GM23338 (cell line): ENCODE data around the gene ADAM17. TPM values are rescaled to one million over a fixed set of nuclear protein-coding genes. Genes with fewer than 3 reads are reported as not detected.

Experiments
- ATAC-seq: fragments of 200-7000 bp; cut with Tn5 transposase; 3 replicates; pipeline ENCODE4 v1.9.1; 2020
- DNase-seq: peaks from one replicate; pipeline ENCODE4 v3.0.0-alpha.2; 2015; ENCODE audit warnings: low spot score
- H2AFZ ChIP-seq: fragments of 200-600 bp; sonication (generic); 2 replicates; pipeline ENCODE4 v1.8.0; 2016; ENCODE audit warnings: antibody characterized with exemption, mild to moderate bottlenecking, moderate library complexity
- H3F3A ChIP-seq: fragments of 200-600 bp; sonication (generic); replicated peaks from 2 replicates; pipeline ENCODE4 v1.8.0; 2017; ENCODE audit warnings: antibody characterized with exemption, mixed run types, low read depth
- H3K27ac ChIP-seq: fragments of 200-600 bp; sonication (generic); 2 replicates; pipeline ENCODE4 v1.6.1; 2016; ENCODE audit warnings: low read depth
- H3K27me3 ChIP-seq: fragments of 200-600 bp; sonication (generic); 2 replicates; pipeline ENCODE4 v1.8.0; 2016; ENCODE audit warnings: mild to moderate bottlenecking, mixed run types, moderate library complexity; ENCODE audit not compliant: insufficient read depth
- H3K36me3 ChIP-seq: fragments of 200-600 bp; sonication (generic); 2 replicates; pipeline ENCODE4 v1.8.0; 2016; ENCODE audit warnings: mild to moderate bottlenecking; ENCODE audit not compliant: insufficient read depth
- H3K4me1 ChIP-seq: fragments of 200-600 bp; sonication (generic); 2 replicates; pipeline ENCODE4 v1.8.0; 2016; ENCODE audit warnings: mild to moderate bottlenecking, moderate library complexity; ENCODE audit not compliant: insufficient read depth
- H3K4me2 ChIP-seq: fragments of 200-600 bp; sonication (generic); 2 replicates; pipeline ENCODE4 v1.7.1; 2017; ENCODE audit warnings: mixed run types
- H3K4me3 ChIP-seq: fragments of 200-600 bp; sonication (generic); 2 replicates; pipeline ENCODE4 v1.6.1; 2016; ENCODE audit warnings: mixed run types
- H3K79me2 ChIP-seq: fragments of 200-600 bp; sonication (generic); replicated peaks from 2 replicates; pipeline ENCODE4 v1.8.0; 2017; ENCODE audit warnings: mild to moderate bottlenecking; ENCODE audit not compliant: insufficient read depth
- H3K9me2 ChIP-seq: fragments of 200-600 bp; sonication (generic); 2 replicates; pipeline ENCODE4 v1.8.0; 2017; ENCODE audit not compliant: insufficient read depth
- H4K20me1 ChIP-seq: fragments of 200-600 bp; sonication (generic); replicated peaks from 2 replicates; pipeline ENCODE4 v1.8.0; 2017; ENCODE audit warnings: mild to moderate bottlenecking; ENCODE audit not compliant: insufficient read depth
- H3K27ac Mint-ChIP-seq: 2 replicates; pipeline ENCODE4 v1.8.0; 2020; ENCODE audit warnings: inconsistent platforms, mild to moderate bottlenecking, moderate library complexity, mixed read lengths
- H3K27me3 Mint-ChIP-seq: 3 replicates; pipeline ENCODE4 v1.8.0; 2022; ENCODE audit warnings: low read depth, mild to moderate bottlenecking, moderate library complexity, mixed read lengths, inconsistent platforms; ENCODE audit not compliant: insufficient read depth, poor library complexity
- H3K36me3 Mint-ChIP-seq: 3 replicates; pipeline ENCODE4 v1.8.0; 2021; ENCODE audit warnings: low read depth, mild to moderate bottlenecking, inconsistent platforms, moderate library complexity, mixed read lengths
- H3K4me1 Mint-ChIP-seq: 3 replicates; pipeline ENCODE4 v1.8.0; 2020; ENCODE audit warnings: mild to moderate bottlenecking, inconsistent platforms, mixed read lengths
- H3K4me3 Mint-ChIP-seq: 3 replicates; pipeline ENCODE4 v1.8.0; 2021; ENCODE audit warnings: moderate library complexity, mild to moderate bottlenecking, inconsistent platforms, mixed read lengths
- H3K9me3 Mint-ChIP-seq: 3 replicates; pipeline ENCODE4 v1.8.0; 2020; ENCODE audit warnings: moderate library complexity, mild to moderate bottlenecking, inconsistent platforms, mixed read lengths
- CREB1 ChIP-seq: fragments of 250-450 bp; sonication (Bioruptor Pico); IDR thresholded peaks from 2 replicates; pipeline ENCODE4 v1.5.0; 2020; ENCODE audit warnings: low read depth, mild to moderate bottlenecking, moderate library complexity
- CTCF ChIP-seq, 2 experiments: fragments of 200-600 bp in 1 of 2; sonication (generic) in 1 of 2; conservative IDR thresholded peaks; 2 replicates each; pipeline versions ENCODE4 v1.5.1 to v1.6.1; 2016 to 2017; ENCODE audit warnings: antibody characterized with exemption in 2 of 2, low read depth in 2 of 2, mild to moderate bottlenecking in 2 of 2, moderate library complexity in 1 of 2
- EZH2 ChIP-seq: fragments of 200-600 bp; sonication (generic); IDR thresholded peaks from one replicate; pipeline ENCODE4 v1.8.0; 2017; ENCODE audit warnings: antibody characterized with exemption, mild to moderate bottlenecking, low read depth; ENCODE audit not compliant: unreplicated experiment
- EZH2phosphoT487 ChIP-seq: fragments of 200-600 bp; sonication (generic); IDR thresholded peaks from one replicate; pipeline ENCODE4 v1.8.1; 2018; ENCODE audit warnings: antibody characterized with exemption; ENCODE audit not compliant: unreplicated experiment
- JUNB ChIP-seq: IDR thresholded peaks from one replicate; pipeline ENCODE4 v1.6.1; 2016; ENCODE audit warnings: antibody characterized with exemption; ENCODE audit not compliant: unreplicated experiment
- NANOG ChIP-seq: IDR thresholded peaks from 2 replicates; pipeline ENCODE4 v1.6.1; 2016; ENCODE audit warnings: antibody characterized with exemption, borderline replicate concordance
- POLR2AphosphoS5 ChIP-seq: IDR thresholded peaks from 2 replicates; pipeline ENCODE4 v1.6.1; 2016; ENCODE audit warnings: antibody characterized with exemption, low read depth
- STAT1 ChIP-seq: IDR thresholded peaks from one replicate; pipeline ENCODE4 v1.6.1; 2016; ENCODE audit warnings: antibody characterized with exemption; ENCODE audit not compliant: unreplicated experiment
- ZNF114 ChIP-seq: fragments of 250-450 bp; sonication (Bioruptor Pico); IDR thresholded peaks from 2 replicates; pipeline ENCODE4 v1.5.0; 2020; ENCODE audit warnings: mild to moderate bottlenecking, moderate library complexity
- ZNF331 ChIP-seq: fragments of 250-450 bp; sonication (Bioruptor Pico); IDR thresholded peaks from 2 replicates; pipeline ENCODE4 v1.5.0; 2020; ENCODE audit warnings: low read depth, mild to moderate bottlenecking, moderate library complexity
- long read RNA-seq: library from polyadenylated mRNA; unstranded; transcript quantifications from one replicate; pipeline ENCODE4 v2.0.0, GENCODE V29; 2020; ENCODE audit not compliant: unreplicated experiment
- polyA plus RNA-seq: library from polyadenylated mRNA; unstranded; fragments of >200 nt; fragmentation: Nextera tagmentation; extraction: Ambion mirVana; gene quantifications from 2 replicates; pipeline ENCODE4 v1.2.1, GENCODE V29; 2016
- total RNA-seq: library from RNA; depleted of rRNA; stranded (reverse); fragments of >200 nt; shearing (Covaris generic); gene quantifications from 2 replicates; pipeline ENCODE4 v1.2.3, GENCODE V29; 2014; rRNA removed
- TF ChIP-seq, protein P1 (sequence below): IDR thresholded peaks from one replicate; pipeline ENCODE4 v1.6.1; 2018; ENCODE audit warnings: antibody characterized with exemption; ENCODE audit not compliant: unreplicated experiment
- TF ChIP-seq, protein P2 (sequence below): fragments of 250-450 bp; sonication (Bioruptor Pico); IDR thresholded peaks from 2 replicates; pipeline ENCODE4 v1.5.0; 2020; ENCODE audit warnings: mild to moderate bottlenecking, moderate library complexity
- TF ChIP-seq, protein P3 (sequence below): IDR thresholded peaks from 2 replicates; pipeline ENCODE4 v1.6.1; 2016; ENCODE audit warnings: antibody characterized with exemption

The ADAM17 gene
- total RNA-seq: 23.5 and 24.7 TPM in 2 replicates
- 6.1 and 8.3 TPM in 2 replicates for polyA plus RNA-seq
- long read RNA-seq, partial matches to known transcripts: 0 of 7 reads
- long read RNA-seq, other reads (novel, unspliced or antisense): 7 of 7 reads

DNA sequence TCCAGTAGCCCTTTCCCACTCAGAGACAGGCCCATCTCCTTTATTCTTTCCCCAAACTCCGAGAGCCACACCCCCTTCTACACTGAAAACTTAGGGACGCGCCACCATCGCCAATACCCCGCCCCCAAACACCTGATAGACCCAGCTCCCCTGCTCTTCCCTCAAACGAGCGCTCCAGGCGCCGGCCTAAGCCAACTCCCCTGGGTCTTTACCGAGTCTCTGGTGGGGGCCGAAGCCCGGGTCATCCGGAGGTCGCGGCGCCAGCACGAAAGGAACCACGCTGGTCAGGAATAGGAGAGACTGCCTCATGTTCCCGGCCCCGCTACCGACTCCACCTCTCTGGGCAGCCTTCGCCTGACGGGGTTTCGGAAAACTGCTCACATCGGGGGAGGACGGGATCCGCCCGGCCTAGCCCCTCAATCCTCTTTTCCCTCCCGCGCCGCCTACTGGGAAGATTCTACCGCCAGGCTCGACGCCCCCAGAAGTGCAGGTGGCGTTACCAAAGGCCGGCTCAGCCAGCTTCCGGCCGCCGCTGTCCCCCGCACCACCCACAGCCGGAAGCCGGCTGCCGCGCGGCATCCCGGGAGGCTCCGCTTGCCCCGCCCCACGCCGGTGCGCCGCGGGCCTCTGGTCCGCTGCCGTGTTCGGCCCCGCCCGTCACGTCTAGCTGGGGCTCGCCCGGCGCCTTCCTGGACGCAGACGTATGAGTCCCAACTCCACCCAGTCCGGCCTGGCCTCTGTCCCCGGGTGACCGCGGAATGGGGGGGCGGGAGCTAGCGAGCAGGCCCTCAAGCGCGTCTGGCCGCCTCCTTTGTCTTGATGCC, at the start of gene ADAM17:
TSS of gene ADAM17 (minus strand) at position 534 of the 824 bp plus-strand sequence. CDS start at position 309, 225 bp downstream.
- H3K9me3 Mint-ChIP-seq: no peaks in the 10 kb centered on the region
- H3K27ac Mint-ChIP-seq: peak within 1 kb of the TSS; percentile 99
- peak; percentile 93 for ATAC-seq
- H4K20me1 ChIP-seq: peaks cover 33% of the 10 kb centered on the region
- peak within 1 kb of the TSS; percentile 99 for H2AFZ ChIP-seq
- H3K4me2 ChIP-seq: peak within 1 kb of the TSS; percentile 95
- H3K4me1 Mint-ChIP-seq: peaks cover 30% of the 10 kb centered on the region
- H3K4me3 ChIP-seq: peak within 1 kb of the TSS; percentile 98
- H3K4me1 ChIP-seq: peaks cover 23% of the 10 kb centered on the region
- DNase-seq: peak; percentile 96
- peaks cover 62% of the 10 kb centered on the region for H3K79me2 ChIP-seq
- H3K36me3 Mint-ChIP-seq: peaks cover 6% of the 10 kb centered on the region
- peaks cover 5% of the 10 kb centered on the region for H3K27me3 Mint-ChIP-seq
- H3K4me3 Mint-ChIP-seq: peak within 1 kb of the TSS; percentile 98
- no peaks in the 10 kb centered on the region for H3K9me2 ChIP-seq
- no peaks in the 10 kb centered on the region for H3K27me3 ChIP-seq
- peaks cover 18% of the 10 kb centered on the region for H3F3A ChIP-seq
- H3K36me3 ChIP-seq: no peaks in the 10 kb centered on the region
- peak within 1 kb of the TSS; percentile 99 for H3K27ac ChIP-seq
- TF ChIP-seq NANOG: no peak
- TF ChIP-seq ZNF114 (CRISPR knock-in tag): no peak
- peak; percentile 84 for TF ChIP-seq POLR2AphosphoS5
- TF ChIP-seq, protein P1, sequence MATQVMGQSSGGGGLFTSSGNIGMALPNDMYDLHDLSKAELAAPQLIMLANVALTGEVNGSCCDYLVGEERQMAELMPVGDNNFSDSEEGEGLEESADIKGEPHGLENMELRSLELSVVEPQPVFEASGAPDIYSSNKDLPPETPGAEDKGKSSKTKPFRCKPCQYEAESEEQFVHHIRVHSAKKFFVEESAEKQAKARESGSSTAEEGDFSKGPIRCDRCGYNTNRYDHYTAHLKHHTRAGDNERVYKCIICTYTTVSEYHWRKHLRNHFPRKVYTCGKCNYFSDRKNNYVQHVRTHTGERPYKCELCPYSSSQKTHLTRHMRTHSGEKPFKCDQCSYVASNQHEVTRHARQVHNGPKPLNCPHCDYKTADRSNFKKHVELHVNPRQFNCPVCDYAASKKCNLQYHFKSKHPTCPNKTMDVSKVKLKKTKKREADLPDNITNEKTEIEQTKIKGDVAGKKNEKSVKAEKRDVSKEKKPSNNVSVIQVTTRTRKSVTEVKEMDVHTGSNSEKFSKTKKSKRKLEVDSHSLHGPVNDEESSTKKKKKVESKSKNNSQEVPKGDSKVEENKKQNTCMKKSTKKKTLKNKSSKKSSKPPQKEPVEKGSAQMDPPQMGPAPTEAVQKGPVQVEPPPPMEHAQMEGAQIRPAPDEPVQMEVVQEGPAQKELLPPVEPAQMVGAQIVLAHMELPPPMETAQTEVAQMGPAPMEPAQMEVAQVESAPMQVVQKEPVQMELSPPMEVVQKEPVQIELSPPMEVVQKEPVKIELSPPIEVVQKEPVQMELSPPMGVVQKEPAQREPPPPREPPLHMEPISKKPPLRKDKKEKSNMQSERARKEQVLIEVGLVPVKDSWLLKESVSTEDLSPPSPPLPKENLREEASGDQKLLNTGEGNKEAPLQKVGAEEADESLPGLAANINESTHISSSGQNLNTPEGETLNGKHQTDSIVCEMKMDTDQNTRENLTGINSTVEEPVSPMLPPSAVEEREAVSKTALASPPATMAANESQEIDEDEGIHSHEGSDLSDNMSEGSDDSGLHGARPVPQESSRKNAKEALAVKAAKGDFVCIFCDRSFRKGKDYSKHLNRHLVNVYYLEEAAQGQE: peak; percentile 39
- TF ChIP-seq, protein P2, sequence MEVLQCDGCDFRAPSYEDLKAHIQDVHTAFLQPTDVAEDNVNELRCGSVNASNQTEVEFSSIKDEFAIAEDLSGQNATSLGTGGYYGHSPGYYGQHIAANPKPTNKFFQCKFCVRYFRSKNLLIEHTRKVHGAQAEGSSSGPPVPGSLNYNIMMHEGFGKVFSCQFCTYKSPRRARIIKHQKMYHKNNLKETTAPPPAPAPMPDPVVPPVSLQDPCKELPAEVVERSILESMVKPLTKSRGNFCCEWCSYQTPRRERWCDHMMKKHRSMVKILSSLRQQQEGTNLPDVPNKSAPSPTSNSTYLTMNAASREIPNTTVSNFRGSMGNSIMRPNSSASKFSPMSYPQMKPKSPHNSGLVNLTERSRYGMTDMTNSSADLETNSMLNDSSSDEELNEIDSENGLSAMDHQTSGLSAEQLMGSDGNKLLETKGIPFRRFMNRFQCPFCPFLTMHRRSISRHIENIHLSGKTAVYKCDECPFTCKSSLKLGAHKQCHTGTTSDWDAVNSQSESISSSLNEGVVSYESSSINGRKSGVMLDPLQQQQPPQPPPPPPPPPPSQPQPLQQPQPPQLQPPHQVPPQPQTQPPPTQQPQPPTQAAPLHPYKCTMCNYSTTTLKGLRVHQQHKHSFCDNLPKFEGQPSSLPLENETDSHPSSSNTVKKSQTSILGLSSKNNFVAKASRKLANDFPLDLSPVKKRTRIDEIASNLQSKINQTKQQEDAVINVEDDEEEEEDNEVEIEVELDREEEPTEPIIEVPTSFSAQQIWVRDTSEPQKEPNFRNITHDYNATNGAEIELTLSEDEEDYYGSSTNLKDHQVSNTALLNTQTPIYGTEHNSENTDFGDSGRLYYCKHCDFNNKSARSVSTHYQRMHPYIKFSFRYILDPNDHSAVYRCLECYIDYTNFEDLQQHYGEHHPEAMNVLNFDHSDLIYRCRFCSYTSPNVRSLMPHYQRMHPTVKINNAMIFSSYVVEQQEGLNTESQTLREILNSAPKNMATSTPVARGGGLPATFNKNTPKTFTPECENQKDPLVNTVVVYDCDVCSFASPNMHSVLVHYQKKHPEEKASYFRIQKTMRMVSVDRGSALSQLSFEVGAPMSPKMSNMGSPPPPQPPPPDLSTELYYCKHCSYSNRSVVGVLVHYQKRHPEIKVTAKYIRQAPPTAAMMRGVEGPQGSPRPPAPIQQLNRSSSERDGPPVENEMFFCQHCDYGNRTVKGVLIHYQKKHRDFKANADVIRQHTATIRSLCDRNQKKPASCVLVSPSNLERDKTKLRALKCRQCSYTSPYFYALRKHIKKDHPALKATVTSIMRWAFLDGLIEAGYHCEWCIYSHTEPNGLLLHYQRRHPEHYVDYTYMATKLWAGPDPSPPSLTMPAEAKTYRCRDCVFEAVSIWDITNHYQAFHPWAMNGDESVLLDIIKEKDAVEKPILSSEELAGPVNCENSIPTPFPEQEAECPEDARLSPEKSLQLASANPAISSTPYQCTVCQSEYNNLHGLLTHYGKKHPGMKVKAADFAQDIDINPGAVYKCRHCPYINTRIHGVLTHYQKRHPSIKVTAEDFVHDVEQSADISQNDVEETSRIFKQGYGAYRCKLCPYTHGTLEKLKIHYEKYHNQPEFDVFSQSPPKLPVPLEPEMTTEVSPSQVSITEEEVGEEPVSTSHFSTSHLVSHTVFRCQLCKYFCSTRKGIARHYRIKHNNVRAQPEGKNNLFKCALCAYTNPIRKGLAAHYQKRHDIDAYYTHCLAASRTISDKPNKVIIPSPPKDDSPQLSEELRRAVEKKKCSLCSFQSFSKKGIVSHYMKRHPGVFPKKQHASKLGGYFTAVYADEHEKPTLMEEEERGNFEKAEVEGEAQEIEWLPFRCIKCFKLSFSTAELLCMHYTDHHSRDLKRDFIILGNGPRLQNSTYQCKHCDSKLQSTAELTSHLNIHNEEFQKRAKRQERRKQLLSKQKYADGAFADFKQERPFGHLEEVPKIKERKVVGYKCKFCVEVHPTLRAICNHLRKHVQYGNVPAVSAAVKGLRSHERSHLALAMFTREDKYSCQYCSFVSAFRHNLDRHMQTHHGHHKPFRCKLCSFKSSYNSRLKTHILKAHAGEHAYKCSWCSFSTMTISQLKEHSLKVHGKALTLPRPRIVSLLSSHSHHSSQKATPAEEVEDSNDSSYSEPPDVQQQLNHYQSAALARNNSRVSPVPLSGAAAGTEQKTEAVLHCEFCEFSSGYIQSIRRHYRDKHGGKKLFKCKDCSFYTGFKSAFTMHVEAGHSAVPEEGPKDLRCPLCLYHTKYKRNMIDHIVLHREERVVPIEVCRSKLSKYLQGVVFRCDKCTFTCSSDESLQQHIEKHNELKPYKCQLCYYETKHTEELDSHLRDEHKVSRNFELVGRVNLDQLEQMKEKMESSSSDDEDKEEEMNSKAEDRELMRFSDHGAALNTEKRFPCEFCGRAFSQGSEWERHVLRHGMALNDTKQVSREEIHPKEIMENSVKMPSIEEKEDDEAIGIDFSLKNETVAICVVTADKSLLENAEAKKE (CRISPR knock-in tag): no peak
- TF ChIP-seq CREB1 (CRISPR knock-in tag): no peak; the same call in 1 of the 2 replicates
- no peak for TF ChIP-seq EZH2
- TF ChIP-seq CTCF (conservative IDR thresholded peaks at IDR 0.05; ENCODE audit: low read depth in 2 of 2): peak; percentile 24 to 47; a peak in 2 of 4 replicates
- TF ChIP-seq, protein P3, sequence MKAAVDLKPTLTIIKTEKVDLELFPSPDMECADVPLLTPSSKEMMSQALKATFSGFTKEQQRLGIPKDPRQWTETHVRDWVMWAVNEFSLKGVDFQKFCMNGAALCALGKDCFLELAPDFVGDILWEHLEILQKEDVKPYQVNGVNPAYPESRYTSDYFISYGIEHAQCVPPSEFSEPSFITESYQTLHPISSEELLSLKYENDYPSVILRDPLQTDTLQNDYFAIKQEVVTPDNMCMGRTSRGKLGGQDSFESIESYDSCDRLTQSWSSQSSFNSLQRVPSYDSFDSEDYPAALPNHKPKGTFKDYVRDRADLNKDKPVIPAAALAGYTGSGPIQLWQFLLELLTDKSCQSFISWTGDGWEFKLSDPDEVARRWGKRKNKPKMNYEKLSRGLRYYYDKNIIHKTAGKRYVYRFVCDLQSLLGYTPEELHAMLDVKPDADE: peak; percentile 71
- no peak for TF ChIP-seq JUNB
- no peak for TF ChIP-seq ZNF331 (CRISPR knock-in tag)
- TF ChIP-seq STAT1: no peak
- TF ChIP-seq EZH2phosphoT487: no peak
